GM12878 (cell line): ENCODE data around the gene LLPH. TPM values are rescaled to one million over a fixed set of nuclear protein-coding genes. Genes with fewer than 3 reads are reported as not detected.

Source experiments
- ATAC-seq: fragments of 200-7000 bp; cut with Tn5 transposase; 3 replicates; pipeline ENCODE4 v1.9.1; 2020; ENCODE audit warnings: mild to moderate bottlenecking, moderate library complexity
- BruUV-seq: library from RNA; stranded (reverse); fragments of 400-500 nt; replicated peaks from 2 replicates; lab custom pipeline; 2021; lab: Mats Ljungman, UMichigan
- CTCF ChIA-PET: fragments of 300-600 bp; sonication (Branson Sonifier 250); formaldehyde crosslinking; extraction: SDS; loops from one replicate; lab custom pipeline; 2021; ENCODE audit warnings: inconsistent platforms; lab: Yijun Ruan, JAX
- POLR2A ChIA-PET: fragments of 350-600 bp; formaldehyde crosslinking; extraction: SDS; loops from one replicate; lab custom pipeline; 2021; ENCODE audit warnings: inconsistent platforms; lab: Charles Lee
- RAD21 ChIA-PET: fragments of 300-600 bp; sonication (Branson Sonifier 250); formaldehyde crosslinking; loops from one replicate; lab custom pipeline; 2023; ENCODE audit warnings: antibody characterized with exemption; ENCODE audit not compliant: unreplicated experiment; lab: Charles Lee
- SMC1A ChIA-PET: fragments of 300-600 bp; sonication (Branson Sonifier 250); formaldehyde crosslinking; loops from one replicate; lab custom pipeline; 2023; ENCODE audit not compliant: unreplicated experiment, uncharacterized antibody; lab: Charles Lee
- DNase-seq: peaks from one replicate; pipeline ENCODE4 v3.0.0-alpha.2; 2011; ENCODE audit warnings: low read depth, low spot score
- FAIRE-seq: peaks from 3 replicates; lab custom pipeline; 2011; peaks lifted over from hg19 to GRCh38; lab: Jason Lieb, UNC
- H2AFZ ChIP-seq: 2 replicates; pipeline ENCODE4 v1.6.0; 2011; ENCODE audit warnings: low read depth, low read length, control low read depth; ENCODE audit not compliant: control insufficient read depth
- H3K27ac ChIP-seq: 2 replicates; pipeline ENCODE4 v1.5.1; 2011; ENCODE audit warnings: control low read depth; ENCODE audit not compliant: control insufficient read depth, insufficient read depth
- H3K27me3 ChIP-seq, 2 experiments: replicated peaks in 1 of 2; 2 replicates each; pipeline versions ENCODE4 v1.6.0 to v1.6.1; 2011; ENCODE audit warnings: low read length in 1 of 2; ENCODE audit not compliant: control insufficient read depth in 2 of 2, insufficient read depth in 2 of 2
- H3K36me3 ChIP-seq, 2 experiments: 2 replicates each; pipeline ENCODE4 v1.5.1; 2011; ENCODE audit warnings: low read length in 1 of 2; ENCODE audit not compliant: control insufficient read depth in 2 of 2, insufficient read depth in 2 of 2
- H3K4me1 ChIP-seq: 2 replicates; pipeline ENCODE4 v1.6.1; 2011; ENCODE audit warnings: mild to moderate bottlenecking, low read length, moderate library complexity, mixed read lengths; ENCODE audit not compliant: control insufficient read depth, insufficient read depth
- H3K4me2 ChIP-seq: 2 replicates; pipeline ENCODE4 v1.6.0; 2011; ENCODE audit warnings: control low read depth; ENCODE audit not compliant: control insufficient read depth, insufficient read depth
- H3K4me3 ChIP-seq: fragments of 200-600 bp; sonication (generic); 2 replicates; pipeline ENCODE4 v1.5.1; 2016
- H3K79me2 ChIP-seq: 2 replicates; pipeline ENCODE4 v1.6.0; 2011; ENCODE audit warnings: low read length; ENCODE audit not compliant: control insufficient read depth, insufficient read depth
- H3K9ac ChIP-seq: 2 replicates; pipeline ENCODE4 v1.8.0; 2011; ENCODE audit warnings: low read length, control low read depth, mixed read lengths; ENCODE audit not compliant: control insufficient read depth, insufficient read depth
- H3K9me3 ChIP-seq: replicated peaks from 3 replicates; pipeline ENCODE4 v1.5.1; 2011; ENCODE audit warnings: mild to moderate bottlenecking, low read length; ENCODE audit not compliant: control insufficient read depth, insufficient read depth
- H4K20me1 ChIP-seq: 2 replicates; pipeline ENCODE4 v1.6.0; 2011; ENCODE audit not compliant: control insufficient read depth, insufficient read depth
- BACH1 ChIP-seq: fragments of 450-650 bp; IDR thresholded peaks from 2 replicates; pipeline ENCODE4 v1.6.1; 2017; ENCODE audit warnings: mild to moderate bottlenecking, borderline replicate concordance
- CBX5 ChIP-seq: sonication (generic); IDR thresholded peaks from 2 replicates; pipeline ENCODE4 v1.6.1; 2016; ENCODE audit warnings: low read depth, moderate library complexity, mild to moderate bottlenecking, inconsistent platforms
- CEBPB ChIP-seq, 2 experiments: fragments of 150-350 bp in 1 of 2; IDR thresholded peaks; 2 replicates each; pipeline ENCODE4 v1.6.1; 2012 to 2014; ENCODE audit warnings: low read depth in 2 of 2, low read length in 2 of 2, borderline replicate concordance in 1 of 2, inconsistent platforms in 1 of 2
- CHD1 ChIP-seq: IDR thresholded peaks from 2 replicates; pipeline ENCODE4 v1.6.1; 2012; ENCODE audit warnings: low read depth, low read length, improper control_type of control experiment
- ELK1 ChIP-seq: IDR thresholded peaks from 2 replicates; pipeline ENCODE4 v1.6.1; 2012; ENCODE audit warnings: low read depth, low read length, improper control_type of control experiment
- MEF2A ChIP-seq: IDR thresholded peaks from 2 replicates; pipeline ENCODE4 v1.6.1; 2011; ENCODE audit warnings: low read depth, mild to moderate bottlenecking, low read length, moderate library complexity; ENCODE audit not compliant: insufficient read depth
- NKRF ChIP-seq: fragments of 450-650 bp; conservative IDR thresholded peaks from 2 replicates; pipeline ENCODE4 v1.6.1; 2017; ENCODE audit warnings: mild to moderate bottlenecking, moderate library complexity
- RELA ChIP-seq: fragments of 450-650 bp; IDR thresholded peaks from 2 replicates; pipeline ENCODE4 v1.8.0; 2014; ENCODE audit warnings: borderline replicate concordance; ENCODE audit not compliant: partially characterized antibody
- RELB ChIP-seq: fragments of 450-650 bp; IDR thresholded peaks from 2 replicates; pipeline ENCODE4 v1.6.1; 2017; ENCODE audit warnings: low read depth, mild to moderate bottlenecking, moderate library complexity
- SMC3 ChIP-seq: IDR thresholded peaks from 2 replicates; pipeline ENCODE4 v1.6.1; 2011; ENCODE audit warnings: low read length, improper control_type of control experiment, borderline replicate concordance
- SP1 ChIP-seq: IDR thresholded peaks from one replicate; pipeline ENCODE4 v1.6.1; 2011; ENCODE audit warnings: low read depth, low read length
- in situ Hi-C: fragments of 300-500 bp; cut with MboI; formaldehyde crosslinking; loops from 9 replicates; pipeline ENCODE4 v1.14.3; 2018; ENCODE audit warnings: mixed read lengths
- intact Hi-C: fragments of 100-400 bp; cut with micrococcal nuclease; formaldehyde crosslinking; loops from one replicate; pipeline ENCODE4 v1.14.2; 2022; ENCODE audit not compliant: unreplicated experiment
- polyA plus RNA-seq, 11 experiments: library from polyadenylated mRNA; depleted of rRNA in 4 of 11; unstranded in 6 of 11; stranded (reverse) in 5 of 11; fragments of >200 nt; fragmentation: Nextera tagmentation in 4 of 11; fragmentation: Illumina TruSeq in 1 of 11; extraction: Ambion mirVana in 4 of 11; extraction: Trizol in 1 of 11; gene quantifications; 1 replicate in 1 of 11; 2 replicates in 10 of 11; pipeline versions ENCODE4 v1.2.1 to v1.2.3, GENCODE V29; 2011 to 2016; ENCODE audit warnings: inconsistent platforms in 2 of 11, missing spikeins in 2 of 11, low read depth in 1 of 11
- total RNA-seq, 4 experiments: library from RNA; depleted of rRNA in 3 of 4; stranded (reverse); fragments of >200 nt in 3 of 4; fragmentation: Illumina TruSeq in 1 of 4; extraction: Trizol in 1 of 4; gene quantifications; 2 replicates each; pipeline versions ENCODE4 v1.2.1 to v1.2.3, GENCODE V29; 2013 to 2021

LLPH gene
- total and polyA plus RNA-seq, 10 of the 15 experiments (the other 5 are each of a cell fraction or from before 2014, with no cell fraction given) = 15.2 to 107 (median 70.4) TPM

- H3K4me2 ChIP-seq = no peak overlapping the region
- FAIRE-seq = no peak
- no peak for TF ChIP-seq BACH1
- no peak for TF ChIP-seq NKRF
- 0 out of 2 replicates have a peak, but pooled peaks have one; percentile 25 for TF ChIP-seq RELB
- 0 out of 2 replicates have a peak, but pooled peaks have one; percentile 6 for TF ChIP-seq SMC3
- no peak for TF ChIP-seq ELK1
- no peak for TF ChIP-seq MEF2A
- no peak for TF ChIP-seq CEBPB (IDR thresholded peaks at IDR 0.05; ENCODE audit: borderline replicate concordance in 1 of 2, low read depth in 2 of 2, low read length in 2 of 2)
- no peak for TF ChIP-seq CHD1
- no peak for TF ChIP-seq RELA
- TF ChIP-seq CBX5 = peak; percentile 98
- no peak for TF ChIP-seq SP1
- in situ Hi-C loops = no loop called here
- POLR2A ChIA-PET = no interaction called here
- H3K9ac ChIP-seq = no peak overlapping the region
- ATAC-seq = no peak
- intact Hi-C loops = no loop called here
- RAD21 ChIA-PET = no interaction called here
- no peaks in the 10 kb centered on the region for H3K79me2 ChIP-seq
- no peak overlapping the region for H2AFZ ChIP-seq
- H3K4me3 ChIP-seq = no peak overlapping the region; the same call in 1 of the 2 replicates
- H3K36me3 ChIP-seq = peaks cover 6 to 18% of the 10 kb centered on the region in 2 experiments
- no peak overlapping the region for H3K27ac ChIP-seq
- H3K9me3 ChIP-seq = peaks cover 25% of the 10 kb centered on the region
- no peaks in the 10 kb centered on the region for H4K20me1 ChIP-seq
- H3K27me3 ChIP-seq = no peaks in the 10 kb centered on the region
- CTCF ChIA-PET = interaction anchor here (1.1 kb wide), 1 partner anchor 28 kb away, joined by 3 read pairs; no protein-coding TSS in a partner anchor
- DNase-seq = no peak
- no peaks in the 10 kb centered on the region for H3K4me1 ChIP-seq
- BruUV-seq = no TSS peak
- SMC1A ChIA-PET = interaction anchor here (0.8 kb wide), 1 partner anchor 9 kb away, joined by 3 read pairs; no protein-coding TSS in a partner anchor
These were observed 10.2 kb upstream of the LLPH start for GRCh38 chr12:66140731-66141130.
